Measurements from ENCODE around the gene ACSL5. TPM values are rescaled to one million over a fixed set of nuclear protein-coding genes. Genes with fewer than 3 reads are reported as not detected.

The ACSL5 gene
- 0.96 and 2.3 TPM in 2 replicates for total RNA-seq

GRCh38 chr10:112373912-112374338, at the start of gene ACSL5:
TSS of gene ACSL5 (plus strand) at chr10:112374116. CDS start at chr10:112394947, 20,831 bp downstream.

GRCh38 chr10:112446855-112447619, 73.1 kb downstream of the ACSL5 start, which contains the start of the genes VTI1A and ZDHHC6:
TSS of gene VTI1A (plus strand) at chr10:112447215. CDS start at chr10:112447374, 159 bp downstream.
TSS of gene ZDHHC6 (minus strand) at chr10:112446914. CDS start at chr10:112445436, 1,478 bp downstream.

Other genes with a start within 250 kb of the ACSL5 start
- 10.7 and 12.4 TPM in 2 replicates for gene GPAM, start 190.4 kb upstream of the ACSL5 start, total RNA-seq
- not detected in 2 replicates for gene TECTB, start 90.7 kb upstream of the ACSL5 start, total RNA-seq
- gene ZDHHC6, start 72.8 kb downstream of the ACSL5 start, total RNA-seq = 26.2 and 33.9 TPM in 2 replicates
- 25.9 and 29.3 TPM in 2 replicates for gene VTI1A, start 73.1 kb downstream of the ACSL5 start, total RNA-seq